Measurements from ENCODE around the gene HDAC4.

Gene HDAC4

DNA sequence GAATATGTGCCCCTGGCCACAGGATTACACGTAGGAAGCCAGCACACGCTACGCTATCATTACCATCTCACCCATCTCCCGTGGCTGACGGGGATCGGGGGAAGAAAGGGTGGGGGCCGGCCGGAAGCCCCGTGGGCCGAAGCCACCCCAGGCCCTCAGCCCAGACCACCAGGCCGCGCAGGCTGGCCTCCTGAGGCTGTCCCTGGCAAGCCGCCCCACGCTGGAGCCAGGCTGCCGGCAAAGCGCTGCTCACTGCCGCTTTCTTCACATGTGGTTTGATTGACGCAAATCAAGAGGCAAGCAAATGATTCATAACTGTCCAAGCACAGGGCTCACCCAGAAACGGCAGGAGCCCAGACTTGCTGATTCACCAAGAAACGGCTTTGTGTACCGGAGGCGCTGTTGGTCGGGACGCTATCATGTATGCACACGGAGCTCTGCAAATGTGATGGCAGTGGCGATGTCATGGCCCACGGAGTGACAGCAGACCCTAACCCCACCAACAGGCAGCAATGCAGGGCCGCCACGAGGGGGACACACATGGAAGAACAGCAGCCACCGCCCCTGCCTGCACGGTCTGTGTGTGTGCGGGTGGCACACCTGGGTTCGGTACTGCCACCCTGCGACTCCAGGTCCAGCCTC is 125.7 kb downstream of the HDAC4 start:
- Histone ChIP-seq H3K4me3 (replicated peaks; ENCODE audit: insufficient read depth, low read length) (peak overlapping the region; percentile 19), H3K27me3 (ENCODE audit: insufficient read depth, poor library complexity, severe bottlenecking) (no peaks in the 10 kb centered on the region), H3K27ac (replicated peaks) (peak overlapping the region; percentile 70)
- peak; percentile 72 for TF ChIP-seq GABPA (IDR thresholded peaks at IDR 0.05; ENCODE audit: low read depth)
- TF ChIP-seq POLR2AphosphoS5 (IDR thresholded peaks at IDR 0.05; ENCODE audit: low read depth): peak; percentile 60
- TF ChIP-seq, protein P1, sequence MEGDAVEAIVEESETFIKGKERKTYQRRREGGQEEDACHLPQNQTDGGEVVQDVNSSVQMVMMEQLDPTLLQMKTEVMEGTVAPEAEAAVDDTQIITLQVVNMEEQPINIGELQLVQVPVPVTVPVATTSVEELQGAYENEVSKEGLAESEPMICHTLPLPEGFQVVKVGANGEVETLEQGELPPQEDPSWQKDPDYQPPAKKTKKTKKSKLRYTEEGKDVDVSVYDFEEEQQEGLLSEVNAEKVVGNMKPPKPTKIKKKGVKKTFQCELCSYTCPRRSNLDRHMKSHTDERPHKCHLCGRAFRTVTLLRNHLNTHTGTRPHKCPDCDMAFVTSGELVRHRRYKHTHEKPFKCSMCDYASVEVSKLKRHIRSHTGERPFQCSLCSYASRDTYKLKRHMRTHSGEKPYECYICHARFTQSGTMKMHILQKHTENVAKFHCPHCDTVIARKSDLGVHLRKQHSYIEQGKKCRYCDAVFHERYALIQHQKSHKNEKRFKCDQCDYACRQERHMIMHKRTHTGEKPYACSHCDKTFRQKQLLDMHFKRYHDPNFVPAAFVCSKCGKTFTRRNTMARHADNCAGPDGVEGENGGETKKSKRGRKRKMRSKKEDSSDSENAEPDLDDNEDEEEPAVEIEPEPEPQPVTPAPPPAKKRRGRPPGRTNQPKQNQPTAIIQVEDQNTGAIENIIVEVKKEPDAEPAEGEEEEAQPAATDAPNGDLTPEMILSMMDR (IDR thresholded peaks at IDR 0.05; ENCODE audit: insufficient read depth, low read length): no peak
- TF ChIP-seq SPI1 (IDR thresholded peaks at IDR 0.05; ENCODE audit: borderline replicate concordance, low read depth): no peak
- peak; percentile 82 to 94 for DNase-seq (ENCODE audit: low read depth in 1 of 2, low spot score in 1 of 2)

DNA sequence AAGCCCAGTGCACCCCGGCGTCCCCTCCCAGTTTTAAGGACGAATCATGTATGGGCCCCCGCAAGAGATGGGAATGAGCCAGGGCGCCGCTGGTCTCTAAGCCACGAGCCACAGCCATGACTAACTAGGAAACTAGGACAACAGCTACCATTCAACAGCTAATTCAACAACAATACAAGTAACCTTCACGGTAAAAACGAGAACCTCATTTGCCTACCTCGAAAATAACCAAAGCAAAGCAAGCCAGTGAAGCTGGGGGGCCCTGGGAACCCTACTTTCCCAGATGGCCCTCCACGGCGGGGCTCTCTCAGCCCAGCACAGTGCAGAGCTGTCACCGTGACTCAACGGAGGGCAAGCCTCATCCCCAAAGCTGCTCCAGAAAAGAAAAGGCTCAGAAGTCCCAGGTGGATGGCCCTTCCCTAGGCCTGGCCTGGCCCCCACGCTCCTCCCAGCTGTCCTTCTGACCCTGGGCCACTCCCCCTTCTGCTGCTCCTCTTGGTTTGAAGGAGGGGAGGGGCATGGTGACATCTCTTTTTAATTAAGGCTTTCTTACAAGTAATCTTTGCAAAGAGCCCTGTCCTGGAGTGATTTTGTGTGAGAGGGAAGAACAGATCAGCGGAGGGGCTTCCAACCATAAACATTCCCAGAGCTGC is 126.3 kb downstream of the HDAC4 start:
- no peak for DNase-seq (ENCODE audit: low read depth in 1 of 2, low spot score in 1 of 2)
- TF ChIP-seq, protein P1 (IDR thresholded peaks at IDR 0.05; ENCODE audit: insufficient read depth, low read length): no peak
- TF ChIP-seq GABPA (IDR thresholded peaks at IDR 0.05; ENCODE audit: low read depth): no peak
- no peak for TF ChIP-seq SPI1 (IDR thresholded peaks at IDR 0.05; ENCODE audit: borderline replicate concordance, low read depth)
- TF ChIP-seq, protein P2, sequence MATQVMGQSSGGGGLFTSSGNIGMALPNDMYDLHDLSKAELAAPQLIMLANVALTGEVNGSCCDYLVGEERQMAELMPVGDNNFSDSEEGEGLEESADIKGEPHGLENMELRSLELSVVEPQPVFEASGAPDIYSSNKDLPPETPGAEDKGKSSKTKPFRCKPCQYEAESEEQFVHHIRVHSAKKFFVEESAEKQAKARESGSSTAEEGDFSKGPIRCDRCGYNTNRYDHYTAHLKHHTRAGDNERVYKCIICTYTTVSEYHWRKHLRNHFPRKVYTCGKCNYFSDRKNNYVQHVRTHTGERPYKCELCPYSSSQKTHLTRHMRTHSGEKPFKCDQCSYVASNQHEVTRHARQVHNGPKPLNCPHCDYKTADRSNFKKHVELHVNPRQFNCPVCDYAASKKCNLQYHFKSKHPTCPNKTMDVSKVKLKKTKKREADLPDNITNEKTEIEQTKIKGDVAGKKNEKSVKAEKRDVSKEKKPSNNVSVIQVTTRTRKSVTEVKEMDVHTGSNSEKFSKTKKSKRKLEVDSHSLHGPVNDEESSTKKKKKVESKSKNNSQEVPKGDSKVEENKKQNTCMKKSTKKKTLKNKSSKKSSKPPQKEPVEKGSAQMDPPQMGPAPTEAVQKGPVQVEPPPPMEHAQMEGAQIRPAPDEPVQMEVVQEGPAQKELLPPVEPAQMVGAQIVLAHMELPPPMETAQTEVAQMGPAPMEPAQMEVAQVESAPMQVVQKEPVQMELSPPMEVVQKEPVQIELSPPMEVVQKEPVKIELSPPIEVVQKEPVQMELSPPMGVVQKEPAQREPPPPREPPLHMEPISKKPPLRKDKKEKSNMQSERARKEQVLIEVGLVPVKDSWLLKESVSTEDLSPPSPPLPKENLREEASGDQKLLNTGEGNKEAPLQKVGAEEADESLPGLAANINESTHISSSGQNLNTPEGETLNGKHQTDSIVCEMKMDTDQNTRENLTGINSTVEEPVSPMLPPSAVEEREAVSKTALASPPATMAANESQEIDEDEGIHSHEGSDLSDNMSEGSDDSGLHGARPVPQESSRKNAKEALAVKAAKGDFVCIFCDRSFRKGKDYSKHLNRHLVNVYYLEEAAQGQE (IDR thresholded peaks at IDR 0.05; ENCODE audit: insufficient replicate concordance, low read depth): no peak
- no peak for TF ChIP-seq POLR2AphosphoS5 (IDR thresholded peaks at IDR 0.05; ENCODE audit: low read depth)
- Histone ChIP-seq H3K27me3 (ENCODE audit: insufficient read depth, poor library complexity, severe bottlenecking) (no peaks in the 10 kb centered on the region), H3K4me3 (replicated peaks; ENCODE audit: insufficient read depth, low read length) (peak overlapping the region; percentile 19), H3K27ac (replicated peaks) (peak overlapping the region; percentile 70)

DNA sequence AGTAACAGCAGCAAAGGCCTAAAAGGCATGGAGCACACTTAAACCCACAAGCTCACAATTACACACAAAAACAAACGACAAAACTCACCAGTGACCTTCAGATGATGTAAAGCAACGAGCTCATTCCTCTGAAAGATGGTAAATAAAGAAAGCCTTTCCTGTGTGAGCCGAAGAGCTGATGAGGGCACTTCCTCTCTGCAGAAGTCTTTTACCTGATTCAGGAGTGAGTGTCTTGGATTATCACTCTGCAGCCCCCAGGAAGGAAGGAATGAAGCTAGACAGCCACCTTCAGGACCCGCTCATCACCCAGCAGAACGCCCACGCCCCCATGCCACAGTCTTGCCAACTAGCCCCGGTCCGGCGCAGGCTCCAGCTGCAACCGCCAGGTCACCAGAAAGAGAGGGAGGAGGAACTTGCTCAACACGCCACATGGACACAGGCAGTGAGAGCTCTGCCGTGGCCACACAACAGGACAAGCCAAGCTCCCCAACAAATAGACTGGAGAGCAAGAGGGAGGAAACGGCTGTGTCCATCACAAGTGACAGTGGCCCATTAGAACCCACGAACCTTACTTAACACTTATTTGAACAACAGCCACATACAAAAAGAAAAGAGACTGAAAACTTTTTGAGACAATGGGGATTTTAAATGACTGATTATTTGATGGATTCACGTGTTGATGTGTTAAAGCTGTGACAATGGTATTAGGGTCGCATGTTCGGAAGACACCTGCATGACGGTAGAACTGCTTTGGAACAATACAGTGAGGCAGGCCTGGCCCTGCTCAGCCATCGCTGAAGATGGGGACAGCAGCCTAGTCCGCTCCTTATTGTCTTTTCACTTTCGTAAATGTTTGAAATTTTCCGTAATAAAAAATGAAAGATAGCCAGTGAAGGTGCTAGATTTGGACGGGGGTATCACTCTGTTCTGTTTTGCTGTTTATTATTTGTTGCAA is 127.3 kb downstream of the HDAC4 start:
- Histone ChIP-seq H3K4me3 (replicated peaks; ENCODE audit: insufficient read depth, low read length) (peak overlapping the region; percentile 37), H3K27me3 (ENCODE audit: insufficient read depth, poor library complexity, severe bottlenecking) (no peaks in the 10 kb centered on the region), H3K27ac (replicated peaks) (peak overlapping the region; percentile 70)
- TF ChIP-seq, protein P1 (IDR thresholded peaks at IDR 0.05; ENCODE audit: insufficient read depth, low read length): no peak
- peak; percentile 90 for TF ChIP-seq SPI1 (IDR thresholded peaks at IDR 0.05; ENCODE audit: borderline replicate concordance, low read depth)
- TF ChIP-seq, protein P2 (IDR thresholded peaks at IDR 0.05; ENCODE audit: insufficient replicate concordance, low read depth): no peak
- peak; percentile 76 for TF ChIP-seq POLR2AphosphoS5 (IDR thresholded peaks at IDR 0.05; ENCODE audit: low read depth)
- no peak for TF ChIP-seq GABPA (IDR thresholded peaks at IDR 0.05; ENCODE audit: low read depth)
- peak in 1 of 2 experiments; percentile 84 for DNase-seq (ENCODE audit: low read depth in 1 of 2, low spot score in 1 of 2)

Data from HL-60 (cell line).